ENCODE data around the gene RAP2A.

GRCh38 chr13:97414392-97414791 is 19.6 kb upstream of the RAP2A start:
- TF ChIP-seq CTCF (IDR thresholded peaks at IDR 0.05) = no peak
- no peak for TF ChIP-seq POLR2A (IDR thresholded peaks at IDR 0.05)

Data from uterus (tissue), 2 donors.